ENCODE results near the gene FHL1. TPM values are rescaled to one million over a fixed set of nuclear protein-coding genes. Genes with fewer than 3 reads are reported as not detected.
"Not testable (repeated sequence)": the region's sequence is repeated elsewhere in the genome, so short reads cannot be mapped to it uniquely, and the experiment has no call there.

Gene FHL1
- total RNA-seq: 337 TPM

DNA sequence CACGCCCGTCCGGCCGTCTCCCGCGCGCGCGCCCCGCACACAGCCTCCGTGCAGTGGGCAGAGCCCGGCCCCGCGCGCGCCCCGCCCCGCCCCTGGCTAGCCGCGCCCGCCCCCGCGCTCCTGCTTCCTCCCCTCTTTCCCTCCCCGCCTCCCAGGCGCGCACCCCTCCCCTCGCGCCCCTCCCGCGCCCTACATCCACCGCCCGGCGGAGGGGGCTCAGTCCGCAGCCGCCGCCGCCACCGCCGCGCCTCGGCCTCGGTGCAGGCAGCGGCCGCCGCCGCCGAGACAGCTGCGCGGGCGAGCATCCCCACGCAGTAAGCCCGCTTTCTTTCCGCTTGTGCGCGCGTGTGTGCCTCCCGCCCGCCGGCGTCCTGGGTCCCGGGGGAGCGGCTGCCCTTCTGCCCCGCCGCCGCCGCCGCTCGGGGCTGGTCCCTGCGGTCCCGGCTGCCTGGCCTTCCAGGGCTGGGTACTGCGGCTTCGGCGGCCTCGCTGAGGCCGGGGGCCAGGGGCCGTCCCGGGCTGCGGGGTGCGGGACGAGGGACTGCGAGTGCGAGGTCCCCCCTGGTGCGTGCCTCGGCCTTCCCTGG is at the start of gene FHL1:
Gene FHL1 (plus strand): TSS at position 219 of the 587 bp plus-strand sequence.
- intact Hi-C loops (cut with DNase I): no loop called here
- Histone ChIP-seq H3K4me1 (no peaks in the 10 kb centered on the region), H3K4me3 (peak within 1 kb of the TSS; percentile 62 to 69), H3K27me3 (no peaks in the 10 kb centered on the region), H3K9me3 (no peaks in the 10 kb centered on the region), H3K27ac (peak within 1 kb of the TSS; percentile 80), H3K36me3 (no peaks in the 10 kb centered on the region)
- no peak for TF ChIP-seq POLR2AphosphoS5 (IDR thresholded peaks at IDR 0.05; ENCODE audit: insufficient read depth in 1 of 2, low read depth in 1 of 2)
- TF ChIP-seq POLR2A (IDR thresholded peaks at IDR 0.05): no peak
- TF ChIP-seq, protein P1, sequence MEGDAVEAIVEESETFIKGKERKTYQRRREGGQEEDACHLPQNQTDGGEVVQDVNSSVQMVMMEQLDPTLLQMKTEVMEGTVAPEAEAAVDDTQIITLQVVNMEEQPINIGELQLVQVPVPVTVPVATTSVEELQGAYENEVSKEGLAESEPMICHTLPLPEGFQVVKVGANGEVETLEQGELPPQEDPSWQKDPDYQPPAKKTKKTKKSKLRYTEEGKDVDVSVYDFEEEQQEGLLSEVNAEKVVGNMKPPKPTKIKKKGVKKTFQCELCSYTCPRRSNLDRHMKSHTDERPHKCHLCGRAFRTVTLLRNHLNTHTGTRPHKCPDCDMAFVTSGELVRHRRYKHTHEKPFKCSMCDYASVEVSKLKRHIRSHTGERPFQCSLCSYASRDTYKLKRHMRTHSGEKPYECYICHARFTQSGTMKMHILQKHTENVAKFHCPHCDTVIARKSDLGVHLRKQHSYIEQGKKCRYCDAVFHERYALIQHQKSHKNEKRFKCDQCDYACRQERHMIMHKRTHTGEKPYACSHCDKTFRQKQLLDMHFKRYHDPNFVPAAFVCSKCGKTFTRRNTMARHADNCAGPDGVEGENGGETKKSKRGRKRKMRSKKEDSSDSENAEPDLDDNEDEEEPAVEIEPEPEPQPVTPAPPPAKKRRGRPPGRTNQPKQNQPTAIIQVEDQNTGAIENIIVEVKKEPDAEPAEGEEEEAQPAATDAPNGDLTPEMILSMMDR (IDR thresholded peaks at IDR 0.05): no peak
- no peak for DNase-seq (ENCODE audit: extremely low spot score in 2 of 2)

DNA sequence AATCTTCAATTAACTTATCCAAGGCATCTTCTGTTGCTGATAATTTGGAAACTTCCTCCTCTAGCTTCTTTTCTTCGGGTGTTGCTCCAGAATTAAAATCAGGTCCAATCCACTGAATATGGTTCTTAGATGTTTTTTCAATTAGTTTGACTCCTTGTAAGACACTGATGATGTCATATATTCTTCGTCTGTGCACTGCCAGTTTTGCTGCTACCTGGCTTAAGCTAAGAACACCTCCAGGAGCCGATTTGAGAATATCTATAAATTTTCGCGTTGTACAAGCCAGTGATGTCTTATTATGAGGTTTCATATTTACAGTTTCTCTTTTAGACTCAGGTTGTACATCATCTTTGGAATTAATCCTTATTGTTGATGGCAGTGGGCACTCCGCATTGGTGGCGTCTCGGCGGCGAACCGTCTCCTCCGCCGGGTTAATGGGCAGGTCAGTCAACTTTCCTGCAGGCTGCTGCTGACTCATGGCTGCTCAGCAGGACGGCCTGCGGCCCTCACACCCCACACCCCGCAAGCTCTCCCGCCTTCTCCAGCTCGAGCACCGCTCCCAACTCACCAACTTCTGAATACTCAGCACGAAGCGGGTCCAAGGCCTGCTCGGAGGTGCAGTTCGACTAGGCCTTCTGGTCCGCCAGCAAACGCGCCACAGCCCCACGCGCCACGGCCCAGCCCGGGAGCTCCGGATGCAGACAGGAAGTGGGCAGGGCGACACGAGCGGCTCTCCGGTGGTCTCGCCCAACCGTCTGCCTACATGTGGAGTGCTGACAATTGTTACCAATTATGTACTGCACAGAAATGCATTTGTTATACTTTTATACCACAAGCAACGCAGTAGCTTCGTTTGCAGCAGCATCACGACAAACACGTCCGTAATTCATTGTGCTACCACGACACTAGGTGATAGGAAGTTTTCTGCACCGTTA is 49.2 kb upstream of the FHL1 start:
- Histone ChIP-seq H3K27ac (no peak overlapping the region), H3K9me3 (no peaks in the 10 kb centered on the region), H3K36me3 (no peaks in the 10 kb centered on the region), H3K27me3 (no peaks in the 10 kb centered on the region), H3K4me3 (no peak overlapping the region), H3K4me1 (no peaks in the 10 kb centered on the region)
- no peak for TF ChIP-seq POLR2AphosphoS5 (IDR thresholded peaks at IDR 0.05; ENCODE audit: insufficient read depth in 1 of 2, low read depth in 1 of 2)
- TF ChIP-seq, protein P1 (IDR thresholded peaks at IDR 0.05): no peak
- no peak for TF ChIP-seq POLR2A (IDR thresholded peaks at IDR 0.05)
- no peak for DNase-seq (ENCODE audit: extremely low spot score in 2 of 2)
- intact Hi-C loops (cut with DNase I): no loop called here

DNA sequence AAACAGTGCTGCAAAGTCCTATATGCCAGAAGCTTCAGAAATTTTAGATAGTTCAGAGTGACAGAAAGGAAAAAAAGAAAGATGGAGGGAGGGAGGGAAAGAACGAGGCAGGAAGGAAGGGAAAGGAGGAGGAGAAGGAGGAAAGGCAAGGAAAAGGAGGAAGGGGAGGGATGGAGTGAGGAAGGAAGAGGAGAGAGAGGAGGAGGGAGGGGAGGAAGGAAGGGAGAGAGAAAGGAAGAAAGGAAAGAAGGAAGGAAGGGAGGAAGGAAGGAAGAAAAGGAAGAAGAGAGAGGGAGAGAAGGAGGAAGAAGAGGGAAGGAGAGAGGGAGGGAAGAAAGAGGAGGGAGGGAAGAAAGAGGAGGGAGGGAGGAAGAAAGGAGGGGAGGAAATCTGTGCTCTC is 42.4 kb upstream of the FHL1 start:
- no peak for DNase-seq (ENCODE audit: extremely low spot score in 2 of 2)

DNA sequence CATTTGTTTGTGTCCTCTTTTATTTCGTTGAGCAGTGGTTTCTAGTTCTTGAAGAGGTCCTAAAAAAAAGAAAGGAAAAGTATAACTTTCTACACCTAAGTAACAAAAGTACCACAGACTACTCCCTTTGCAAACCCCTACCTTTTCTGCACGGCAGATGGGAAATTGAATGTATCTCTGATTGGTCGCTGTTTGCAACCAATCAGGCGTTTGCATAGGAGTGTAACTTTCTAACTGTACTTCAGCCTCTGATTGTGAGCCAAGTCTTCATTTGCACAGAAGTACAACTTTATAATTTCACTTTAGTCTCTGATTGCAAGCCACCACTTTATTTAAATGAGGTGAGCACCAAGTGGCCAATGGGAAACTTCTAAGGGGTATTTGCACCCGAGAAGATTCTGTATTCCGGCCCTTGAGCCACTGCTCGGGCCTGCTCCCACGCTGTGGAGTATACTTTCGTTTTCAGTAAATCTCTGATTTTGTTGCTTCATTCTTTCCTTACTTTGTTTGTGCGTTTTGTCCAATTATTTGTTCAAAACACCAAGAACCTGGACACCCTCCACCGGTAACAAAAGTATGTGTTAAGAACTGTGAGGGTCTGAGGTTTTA is 40.3 kb upstream of the FHL1 start:
- no peak for DNase-seq (ENCODE audit: extremely low spot score in 2 of 2)
- no peaks in the 10 kb centered on the region for H3K9me3 ChIP-seq
- H3K27ac ChIP-seq: no peak overlapping the region
- no peaks in the 10 kb centered on the region for H3K4me1 ChIP-seq
- TF ChIP-seq POLR2AphosphoS5 (IDR thresholded peaks at IDR 0.05; ENCODE audit: insufficient read depth in 1 of 2, low read depth in 1 of 2): no peak
- TF ChIP-seq POLR2A (IDR thresholded peaks at IDR 0.05): no peak
- TF ChIP-seq, protein P1 (IDR thresholded peaks at IDR 0.05): no peak
- no peak overlapping the region for H3K4me3 ChIP-seq
- H3K36me3 ChIP-seq: no peaks in the 10 kb centered on the region
- no peaks in the 10 kb centered on the region for H3K27me3 ChIP-seq
- intact Hi-C loops (cut with DNase I): no loop called here

More for the DNA sequence above, 42.4 kb upstream of the FHL1 start:
- Histone ChIP-seq H3K4me1 (no peaks in the 10 kb centered on the region), H3K36me3 (no peaks in the 10 kb centered on the region), H3K27ac (no peak overlapping the region), H3K9me3 (no peaks in the 10 kb centered on the region), H3K27me3 (no peaks in the 10 kb centered on the region), H3K4me3 (no peak overlapping the region)
- intact Hi-C loops (cut with DNase I): no loop called here
- no peak for TF ChIP-seq POLR2AphosphoS5 (IDR thresholded peaks at IDR 0.05; ENCODE audit: insufficient read depth in 1 of 2, low read depth in 1 of 2)

DNA sequence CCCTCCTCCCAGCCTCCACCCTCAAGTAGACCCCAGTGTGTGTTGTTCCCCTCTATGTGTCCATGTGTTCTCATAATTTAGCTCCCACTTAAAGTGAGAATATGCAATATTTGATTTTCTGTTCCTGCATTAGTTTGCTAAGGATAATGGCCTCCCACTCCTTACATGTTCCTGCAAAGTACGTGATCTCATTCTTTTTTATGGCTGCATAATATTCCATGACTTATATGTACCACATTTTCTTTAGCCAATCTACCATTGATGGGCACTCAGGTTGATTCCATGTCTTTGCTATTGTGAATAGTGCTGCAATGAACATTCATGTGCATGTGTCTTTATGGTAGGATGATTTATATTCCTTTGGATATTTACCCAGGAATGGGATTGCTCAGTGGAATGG is 38.4 kb upstream of the FHL1 start:
- H3K4me3 ChIP-seq; H3K36me3 ChIP-seq; DNase-seq (ENCODE audit: extremely low spot score in 2 of 2); H3K27me3 ChIP-seq; intact Hi-C loops (cut with DNase I); H3K9me3 ChIP-seq; H3K27ac ChIP-seq; H3K4me1 ChIP-seq: not testable (repeated sequence)
